Activated naive CD4-positive, alpha-beta T cell treated with anti-CD3 and anti-CD28 coated beads, Interleukin-2, amount 50 U/mL, for 72 hours (primary cell): ENCODE data around the gene TBCK. TPM values are rescaled to one million over a fixed set of nuclear protein-coding genes. Genes with fewer than 3 reads are reported as not detected.
A peak's percentile ranks its signal among the peaks of the same experiment; 100 is the strongest.

Experiments used
- ATAC-seq, 2 donors: fragments of 150-1000 bp; cut with Tn5 transposase; 2 replicates each; pipeline ENCODE4 v1.10.0; 2021; ENCODE audit warnings: mild to moderate bottlenecking in 2 of 2, moderate library complexity in 2 of 2
- DNase-seq, 2 donors: peaks; one replicate each; pipeline ENCODE4 v3.0.0; 2021 to 2022; ENCODE audit warnings: low spot score in 2 of 2
- H3K27ac Mint-ChIP-seq, 2 donors: one replicate each; pipeline ENCODE4 v1.8.0; 2022; ENCODE audit warnings: mild to moderate bottlenecking in 2 of 2, mixed read lengths in 2 of 2
- H3K36me3 Mint-ChIP-seq, 2 donors: one replicate each; pipeline ENCODE4 v1.8.0; 2022; ENCODE audit warnings: mixed read lengths in 2 of 2
- H3K9me3 Mint-ChIP-seq, 2 donors: one replicate each; pipeline ENCODE4 v1.8.0; 2022; ENCODE audit warnings: mixed read lengths in 2 of 2
- total RNA-seq, 2 donors: library from RNA; stranded (reverse); gene quantifications; one replicate each; pipeline ENCODE4 v1.2.3, GENCODE V29; 2022

The TBCK gene
- total RNA-seq, 2 donors from 2014 or later = 17.6 to 45.9 TPM

DNA sequence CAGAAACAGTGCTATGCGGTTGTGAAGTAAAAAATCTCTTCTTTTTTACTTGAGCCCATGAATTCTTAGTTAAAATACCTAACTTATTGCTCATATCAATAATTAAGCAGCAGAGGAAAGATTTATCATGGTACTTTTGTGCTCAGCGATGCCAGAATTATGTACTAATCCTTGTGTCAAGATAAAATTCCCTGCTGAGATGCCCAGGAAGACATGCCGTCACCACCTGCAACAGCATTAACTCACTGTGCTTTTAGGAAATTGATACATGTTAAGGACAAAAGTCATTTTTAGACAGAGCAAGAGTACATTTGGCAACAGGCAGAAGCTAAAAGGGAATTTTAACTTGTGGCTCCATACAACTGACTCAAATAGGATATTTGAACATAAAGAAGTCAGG lies 281.8 kb downstream of the TBCK start:
- ATAC-seq (no peak), DNase-seq (no peak)
- H3K27ac Mint-ChIP-seq = no peak overlapping the region
- peaks cover 23 to 24% of the 10 kb centered on the region in 2 donors for H3K9me3 Mint-ChIP-seq
- peaks cover 5 to 23% of the 10 kb centered on the region in 2 donors for H3K36me3 Mint-ChIP-seq

DNA sequence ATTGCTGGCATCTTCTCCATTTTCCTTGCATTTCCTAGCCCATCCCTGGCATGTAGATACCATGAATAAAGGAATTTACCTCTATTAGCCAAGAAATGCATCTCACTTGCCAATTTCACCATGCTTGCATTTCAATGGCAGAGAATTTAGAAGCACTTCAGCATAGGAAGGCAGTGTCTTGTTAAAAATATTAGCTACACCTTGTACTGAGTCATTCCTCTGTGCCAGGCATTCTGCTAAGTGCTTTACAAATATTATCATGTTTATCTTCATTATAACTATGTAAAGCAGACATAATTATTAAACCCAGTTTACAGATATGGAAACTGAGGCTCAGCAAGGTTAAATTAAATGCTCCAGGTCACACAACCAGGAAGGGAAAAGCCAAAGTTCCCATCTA lies 282.5 kb downstream of the TBCK start:
- peaks cover 5 to 23% of the 10 kb centered on the region in 2 donors for H3K36me3 Mint-ChIP-seq
- H3K27ac Mint-ChIP-seq = no peak overlapping the region
- H3K9me3 Mint-ChIP-seq = peaks cover 23 to 24% of the 10 kb centered on the region in 2 donors
- DNase-seq (no peak), ATAC-seq (no peak)

DNA sequence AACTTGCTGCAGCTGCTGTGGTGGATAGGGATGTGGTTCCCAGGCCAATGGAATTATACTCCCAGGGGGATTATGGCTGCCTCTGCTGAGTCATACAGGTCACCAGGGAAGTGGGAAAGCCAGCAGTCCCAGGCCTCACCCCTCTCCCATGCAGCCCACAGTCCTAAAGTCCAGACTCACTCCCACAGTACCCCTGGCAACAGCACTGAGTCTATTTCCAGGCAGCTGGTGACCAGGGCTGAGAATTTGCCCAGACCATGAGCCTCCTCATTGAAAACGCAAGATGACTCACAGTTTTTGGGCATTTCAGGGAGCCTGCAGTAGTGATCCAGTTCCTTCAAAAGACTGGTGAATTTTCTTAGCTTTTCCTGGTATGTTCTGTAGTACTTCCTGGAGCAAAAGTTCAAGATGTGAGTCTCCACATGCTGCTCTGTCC lies 283.1 kb downstream of the TBCK start:
- Mint-ChIP-seq H3K9me3 (peaks cover 23 to 24% of the 10 kb centered on the region in 2 donors), H3K27ac (no peak overlapping the region), H3K36me3 (peaks cover 5 to 23% of the 10 kb centered on the region in 2 donors)
- ATAC-seq = no peak
- DNase-seq = no peak

DNA sequence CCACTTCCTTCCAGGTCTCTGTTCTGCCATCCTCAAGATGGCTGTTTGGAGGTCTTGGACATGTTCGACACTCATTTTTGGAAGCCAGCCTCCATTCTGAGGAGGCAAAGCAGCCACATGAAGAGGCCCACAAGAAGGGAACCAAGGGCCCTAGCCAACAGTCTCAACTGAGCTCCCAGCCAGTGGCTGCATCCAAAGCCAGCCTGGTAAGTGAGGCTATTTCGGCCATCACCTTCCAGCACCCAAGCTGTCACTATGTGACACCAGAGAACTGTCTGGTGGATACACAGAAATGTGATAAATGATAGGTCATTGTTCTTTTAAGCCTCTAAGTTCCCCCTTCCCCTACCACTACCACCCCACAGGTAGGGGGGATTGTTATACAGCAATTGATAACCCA lies 293.6 kb downstream of the TBCK start:
- H3K9me3 Mint-ChIP-seq = peaks cover 5 to 9% of the 10 kb centered on the region in 2 donors
- H3K27ac Mint-ChIP-seq = no peak overlapping the region
- ATAC-seq (no peak), DNase-seq (no peak)
- H3K36me3 Mint-ChIP-seq = peaks cover 0 to 6% of the 10 kb centered on the region in 2 donors

DNA sequence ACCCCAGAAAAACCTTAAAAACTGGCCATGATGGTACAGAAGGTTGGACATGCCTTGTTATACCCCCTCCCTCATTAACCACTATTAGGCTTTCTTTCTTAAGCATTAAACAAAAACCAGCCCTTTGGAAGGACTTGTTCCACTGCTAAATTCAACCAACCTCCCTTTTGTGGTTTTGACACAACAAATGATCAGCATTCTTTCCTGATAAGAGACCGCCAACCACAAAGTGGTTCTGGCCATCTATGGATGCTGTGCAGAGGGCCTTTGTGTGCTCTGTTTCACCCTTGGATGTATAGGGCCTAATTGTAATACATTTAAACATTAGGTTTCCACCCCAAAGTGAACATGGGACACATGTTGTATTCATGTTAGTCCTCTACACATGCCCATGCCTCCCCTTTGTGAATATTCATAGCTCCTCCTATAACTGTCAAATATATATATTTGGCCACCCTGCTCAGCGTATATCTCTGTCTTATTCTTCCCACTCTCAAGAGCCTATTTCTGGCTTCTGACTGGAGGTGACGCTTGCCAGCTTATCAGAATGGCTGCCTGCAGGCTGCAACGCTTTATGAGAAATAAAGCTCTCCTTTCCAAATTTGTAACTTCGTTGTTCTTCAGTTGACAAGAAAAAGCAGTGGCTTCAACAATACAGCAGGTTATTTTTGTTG lies 294.1 kb downstream of the TBCK start:
- H3K36me3 Mint-ChIP-seq = peaks cover 0 to 6% of the 10 kb centered on the region in 2 donors
- H3K9me3 Mint-ChIP-seq = peaks cover 5 to 6% of the 10 kb centered on the region in 2 donors
- ATAC-seq (no peak), DNase-seq (no peak)
- peak overlapping the region in 1 of 2 donors; percentile 19 for H3K27ac Mint-ChIP-seq

DNA sequence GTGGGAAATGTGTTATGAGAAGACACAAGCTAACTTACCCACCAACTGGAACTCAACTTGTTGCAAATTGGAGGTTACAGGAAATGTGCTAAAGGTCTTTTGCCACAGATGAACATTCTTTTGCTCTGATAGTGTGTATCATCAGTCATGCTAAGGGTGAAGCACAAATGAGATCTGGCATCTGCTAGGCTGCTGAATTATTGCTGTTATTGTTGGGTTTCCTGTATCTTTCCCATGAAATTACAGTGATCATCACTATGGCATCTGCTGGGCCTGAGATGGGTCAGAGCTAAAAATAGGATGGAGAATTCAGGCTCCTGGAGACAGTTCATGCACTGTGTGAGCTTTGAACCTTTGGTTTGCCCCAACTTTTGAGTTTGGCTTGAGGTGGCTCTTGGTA lies 296.2 kb downstream of the TBCK start:
- no peak for ATAC-seq
- H3K27ac Mint-ChIP-seq = no peak overlapping the region
- peaks cover 0 to 3% of the 10 kb centered on the region in 2 donors for H3K36me3 Mint-ChIP-seq
- DNase-seq = no peak
- peaks cover 5 to 7% of the 10 kb centered on the region in 2 donors for H3K9me3 Mint-ChIP-seq

DNA sequence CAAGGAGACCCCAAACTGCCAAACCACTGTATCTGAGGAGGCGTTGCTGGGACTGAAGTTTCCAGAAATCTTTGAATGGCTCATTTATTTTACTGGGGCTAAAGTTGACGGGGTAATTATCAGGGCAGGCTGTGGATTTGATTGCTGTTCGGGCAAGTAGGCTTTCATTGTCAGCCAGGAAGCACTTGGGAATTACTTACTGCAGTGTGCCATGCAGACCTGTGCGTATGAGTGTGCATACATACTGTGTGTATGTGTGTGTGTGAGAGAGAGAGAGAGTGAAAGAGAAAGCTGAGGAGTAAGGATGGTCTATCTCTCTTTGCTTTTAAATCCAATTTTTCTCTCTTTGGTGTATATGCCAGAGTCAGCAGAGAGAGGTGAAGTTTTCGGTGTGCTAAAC lies 298.0 kb downstream of the TBCK start:
- ATAC-seq (no peak), DNase-seq (no peak)
- peaks cover 13 to 21% of the 10 kb centered on the region in 2 donors for H3K9me3 Mint-ChIP-seq
- H3K36me3 Mint-ChIP-seq = peaks cover 0 to 13% of the 10 kb centered on the region in 2 donors
- H3K27ac Mint-ChIP-seq = no peak overlapping the region

DNA sequence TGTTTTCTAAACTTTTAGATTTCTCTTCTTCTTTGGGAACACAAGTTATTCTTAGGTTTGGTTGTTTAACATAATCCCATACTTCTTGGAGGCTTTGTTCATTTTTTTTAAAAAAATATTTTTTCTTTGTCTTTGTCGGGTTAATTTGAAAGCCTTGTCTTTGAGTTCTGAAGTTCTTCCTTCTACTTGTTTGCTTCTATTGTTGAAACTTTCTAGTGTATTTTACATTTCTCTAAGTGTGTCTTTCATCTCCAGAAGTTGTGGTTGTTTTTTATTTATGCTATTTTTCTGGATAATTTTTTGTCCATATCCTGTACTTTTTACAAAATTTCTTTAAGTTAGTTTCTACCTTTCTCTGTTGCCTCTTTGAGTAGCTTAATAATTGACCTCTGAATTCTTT lies 304.6 kb downstream of the TBCK start:
- Mint-ChIP-seq H3K9me3 (peaks cover 27 to 40% of the 10 kb centered on the region in 2 donors), H3K36me3 (peaks cover 6 to 26% of the 10 kb centered on the region in 2 donors), H3K27ac (no peak overlapping the region)
- DNase-seq (no peak), ATAC-seq (no peak)

DNA sequence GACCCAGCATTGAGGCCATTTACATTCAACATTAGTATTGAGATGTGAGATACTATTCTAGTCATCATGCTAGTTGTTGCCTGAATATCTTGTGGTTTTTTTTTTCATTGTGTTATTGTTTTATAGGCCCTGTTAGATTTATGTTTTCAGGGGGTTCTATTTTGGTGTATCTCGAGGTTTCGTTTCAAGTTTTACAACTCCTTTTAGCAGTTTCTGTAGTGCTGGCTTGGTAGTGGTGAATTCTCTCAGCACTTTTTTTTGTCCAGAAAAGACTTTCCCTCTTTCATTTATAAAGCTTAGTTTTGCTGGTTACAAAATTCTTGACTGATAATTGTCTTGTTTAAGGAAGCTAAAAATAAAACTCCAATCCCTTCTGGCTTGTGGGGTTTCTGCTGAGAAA lies 305.2 kb downstream of the TBCK start:
- DNase-seq (no peak), ATAC-seq (no peak)
- peaks cover 6 to 26% of the 10 kb centered on the region in 2 donors for H3K36me3 Mint-ChIP-seq
- peaks cover 27 to 40% of the 10 kb centered on the region in 2 donors for H3K9me3 Mint-ChIP-seq
- no peak overlapping the region for H3K27ac Mint-ChIP-seq

DNA sequence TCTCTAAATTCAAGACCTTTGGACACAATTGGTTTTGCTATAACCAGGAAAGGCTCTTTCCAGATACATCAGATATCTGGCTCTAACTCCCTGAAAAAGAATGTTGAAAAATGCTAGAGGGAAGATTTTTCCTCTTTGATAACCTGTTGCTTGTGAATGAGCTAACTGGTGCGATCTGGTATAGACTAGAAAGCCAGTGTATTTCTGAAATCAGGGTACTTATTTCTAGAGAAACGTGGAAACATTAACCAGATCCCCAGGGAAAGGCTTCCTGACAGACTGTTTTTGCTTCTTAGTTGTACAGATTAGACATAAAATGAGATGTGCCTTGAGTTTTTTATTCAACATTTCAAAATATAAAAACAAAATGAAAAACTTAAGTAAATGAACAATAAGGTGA lies 313.0 kb downstream of the TBCK start:
- ATAC-seq (no peak), DNase-seq (no peak)
- peaks cover under 1 to 3% of the 10 kb centered on the region in 2 donors for H3K9me3 Mint-ChIP-seq
- H3K27ac Mint-ChIP-seq = no peak overlapping the region
- H3K36me3 Mint-ChIP-seq = no peaks in the 10 kb centered on the region

DNA sequence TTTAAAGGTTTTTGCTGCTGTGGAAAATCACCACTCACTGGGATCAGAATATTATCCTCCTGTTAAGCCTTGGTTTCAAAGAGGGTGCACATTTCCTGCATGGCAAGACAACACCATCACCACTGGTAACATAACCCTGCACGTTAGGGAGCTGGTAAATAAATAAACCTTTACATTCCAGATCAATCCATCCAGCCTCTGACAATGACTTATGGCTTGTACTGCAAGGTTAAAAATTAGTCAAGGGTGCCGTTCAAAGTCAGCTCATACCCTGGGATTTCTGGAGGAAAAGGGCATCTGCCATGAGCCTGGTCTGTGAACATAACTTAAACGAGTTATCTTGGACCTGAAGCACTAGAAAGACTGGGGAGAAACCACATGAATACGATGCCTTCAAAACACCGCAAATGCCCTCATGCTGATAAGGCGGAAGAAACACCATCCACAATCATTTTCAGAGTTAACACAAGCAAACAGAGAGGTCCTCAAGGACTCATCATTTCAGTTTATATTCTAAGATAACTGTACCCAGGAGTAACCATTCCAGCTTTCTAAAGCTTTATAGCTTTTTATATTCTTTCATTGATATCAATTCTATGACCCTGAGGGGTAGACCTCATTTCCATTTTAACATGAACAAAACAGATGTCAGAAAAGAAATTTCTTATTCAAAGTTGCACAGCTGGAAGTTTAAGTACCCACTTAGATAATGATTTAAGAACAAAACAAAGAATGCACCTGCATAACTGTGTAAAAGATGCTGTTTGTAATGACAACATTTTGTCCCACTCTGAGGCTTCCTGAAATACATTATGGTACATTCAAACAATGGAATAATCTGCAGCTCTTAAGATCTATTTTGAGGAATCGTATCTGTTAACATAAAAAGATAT lies 317.6 kb downstream of the TBCK start:
- no peak for ATAC-seq
- Mint-ChIP-seq H3K27ac (no peak overlapping the region), H3K36me3 (peaks cover 0 to 5% of the 10 kb centered on the region in 2 donors), H3K9me3 (peaks cover 3 to 4% of the 10 kb centered on the region in 2 donors)
- DNase-seq = no peak

DNA sequence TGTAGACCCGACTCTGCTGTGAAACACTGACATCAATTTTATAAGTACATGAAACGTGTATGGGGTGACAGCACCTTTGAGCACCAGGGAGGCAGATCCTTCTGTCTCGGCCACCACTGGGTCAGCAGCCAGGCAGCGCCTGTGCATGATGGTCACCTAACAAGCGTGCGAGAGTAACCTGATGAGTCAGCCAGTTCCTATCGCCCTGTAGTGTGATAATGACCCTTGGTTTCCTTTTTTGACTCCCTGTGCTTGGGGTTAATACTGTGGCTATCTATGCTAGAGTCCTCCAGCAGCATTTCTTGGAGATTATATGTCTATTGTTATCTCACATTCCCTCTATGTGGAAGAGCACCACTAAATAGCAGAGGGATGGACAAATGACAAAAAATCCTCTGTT lies 319.2 kb downstream of the TBCK start:
- no peak for ATAC-seq
- DNase-seq = no peak
- no peak overlapping the region for H3K27ac Mint-ChIP-seq
- peaks cover 0 to 5% of the 10 kb centered on the region in 2 donors for H3K36me3 Mint-ChIP-seq
- peaks cover 3 to 4% of the 10 kb centered on the region in 2 donors for H3K9me3 Mint-ChIP-seq

DNA sequence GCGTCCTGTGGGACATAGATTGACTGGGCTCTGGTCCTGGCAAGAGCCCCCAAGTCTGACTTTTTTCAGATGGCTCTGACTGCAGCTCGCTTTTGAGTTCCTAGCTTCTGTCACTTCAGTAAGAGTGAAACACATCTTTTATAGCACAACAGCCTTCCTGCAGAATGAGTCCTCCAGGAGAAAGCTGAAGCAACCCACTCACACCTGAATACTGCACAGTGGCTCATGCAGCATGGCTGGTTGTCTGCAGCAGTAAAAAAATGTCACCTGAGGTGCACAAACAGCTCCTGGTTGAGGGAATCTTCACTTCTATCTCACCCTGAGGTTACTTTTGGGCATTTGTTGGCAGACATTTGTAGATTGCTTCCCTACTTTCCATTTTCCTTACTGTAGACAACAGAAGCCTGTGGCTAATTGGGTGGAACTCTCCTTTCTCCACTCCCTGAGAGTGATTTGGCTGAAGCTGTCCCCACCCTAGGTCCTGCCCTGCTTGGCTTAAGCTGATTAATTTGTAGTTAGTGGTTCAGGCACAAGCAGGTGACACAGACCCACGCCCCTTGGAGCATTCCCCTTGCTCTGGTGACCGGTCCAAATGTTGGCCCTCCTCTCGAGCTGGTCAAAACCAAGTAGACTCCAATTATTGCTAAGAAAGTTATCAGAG lies 321.0 kb downstream of the TBCK start:
- Mint-ChIP-seq H3K36me3 (peaks cover 0 to 5% of the 10 kb centered on the region in 2 donors), H3K9me3 (peaks cover 3 to 4% of the 10 kb centered on the region in 2 donors), H3K27ac (no peak overlapping the region)
- no peak for ATAC-seq
- DNase-seq = no peak

DNA sequence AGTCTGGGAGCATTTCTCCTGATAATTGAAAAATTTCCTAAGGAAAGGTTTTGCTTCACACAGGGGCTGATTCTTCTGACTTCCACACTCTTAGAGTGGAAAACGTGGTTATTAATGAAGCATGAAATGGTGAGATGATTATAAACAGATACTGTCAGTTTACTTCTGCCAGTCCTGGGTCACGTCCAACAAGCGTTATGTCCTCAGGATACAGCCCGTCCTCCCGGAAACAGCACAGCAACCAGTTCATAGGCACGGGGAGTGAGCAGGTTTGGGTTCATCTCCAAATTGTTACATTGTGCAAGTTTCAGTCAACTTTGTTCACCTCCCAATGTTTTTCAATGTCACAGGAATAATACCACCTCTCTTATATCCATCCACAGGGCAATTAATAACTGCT lies 321.9 kb downstream of the TBCK start:
- no peak overlapping the region for H3K27ac Mint-ChIP-seq
- peaks cover 0 to 5% of the 10 kb centered on the region in 2 donors for H3K36me3 Mint-ChIP-seq
- ATAC-seq (no peak), DNase-seq (no peak)
- H3K9me3 Mint-ChIP-seq = peaks cover 3 to 4% of the 10 kb centered on the region in 2 donors

DNA sequence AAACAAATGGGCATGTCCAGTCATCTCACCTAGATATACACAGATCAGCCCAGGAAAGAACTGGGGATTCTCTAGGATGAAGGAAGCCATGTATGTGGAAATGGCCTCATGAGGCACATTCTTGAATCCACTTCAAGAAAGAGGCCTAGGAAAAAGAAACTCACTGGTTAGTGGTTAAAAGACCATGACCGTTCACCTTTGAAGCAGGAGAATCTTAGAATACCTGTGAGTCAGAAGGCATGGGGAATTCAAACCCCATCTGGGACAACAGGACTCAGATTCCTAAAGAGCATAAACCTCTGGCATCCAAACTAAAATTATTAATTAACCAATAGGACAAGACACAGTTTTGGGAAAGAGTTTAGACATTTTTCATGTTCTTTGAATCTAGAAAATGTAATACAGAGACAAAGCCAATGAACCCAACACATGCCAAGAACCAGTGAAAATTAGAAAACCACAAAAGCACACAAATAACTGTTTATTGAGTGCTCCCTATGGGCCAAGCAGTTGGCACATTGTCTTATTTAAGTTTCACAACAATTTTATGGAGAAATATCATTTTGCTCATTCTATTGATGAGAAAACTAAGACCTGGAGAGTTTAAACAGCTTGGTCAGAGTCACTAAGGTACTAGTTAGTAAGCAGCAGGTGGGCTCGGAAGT lies 323.2 kb downstream of the TBCK start:
- DNase-seq (no peak), ATAC-seq (no peak)
- Mint-ChIP-seq H3K27ac (no peak overlapping the region), H3K36me3 (peaks cover 0 to 5% of the 10 kb centered on the region in 2 donors), H3K9me3 (peaks cover 3 to 4% of the 10 kb centered on the region in 2 donors)

DNA sequence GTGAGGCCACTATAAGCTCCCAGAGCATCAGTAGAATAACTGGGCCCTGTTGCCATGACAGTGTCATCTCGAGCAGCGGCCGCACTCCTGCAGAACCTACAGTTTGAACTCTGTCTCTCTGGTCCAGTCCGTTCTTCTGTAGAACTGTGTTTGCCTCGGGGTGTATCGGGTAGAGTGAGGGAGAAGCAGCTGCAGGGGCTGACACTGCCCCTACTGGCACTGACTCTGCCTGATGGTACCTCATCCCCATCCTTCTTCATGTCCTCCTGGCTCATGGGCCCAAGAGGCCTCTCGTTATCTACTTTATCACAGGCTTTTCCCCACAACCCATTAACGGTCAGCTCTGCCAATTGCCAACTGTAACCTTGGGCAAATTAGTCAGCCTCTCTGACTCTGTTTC lies 324.3 kb downstream of the TBCK start:
- no peak overlapping the region for H3K27ac Mint-ChIP-seq
- no peak for ATAC-seq
- no peaks in the 10 kb centered on the region for H3K36me3 Mint-ChIP-seq
- H3K9me3 Mint-ChIP-seq = no peaks in the 10 kb centered on the region
- DNase-seq = no peak
